Stimulated activated CD4-positive, alpha-beta T cell treated with anti-CD3 and anti-CD28 coated beads, Interleukin-12 subunit alpha, Interleukin-12 subunit beta, amount 100 ng/mL, for 24 hours (primary cell): ENCODE results near the gene RAP2C.
A peak's percentile ranks its signal among the peaks of the same experiment; 100 is the strongest.

ENCODE experiments used
- DNase-seq, 2 experiments: peaks; one replicate each; pipeline ENCODE4 v3.0.0-alpha.2; 2020; ENCODE audit warnings: low read depth in 2 of 2

Gene RAP2C

GRCh38 chrX:132219343-132219768 lies at the start of gene RAP2C:
TSS of gene RAP2C (minus strand) at chrX:132219447. CDS start at chrX:132217268, 2,179 bp downstream.
- peak; percentile 5 to 34 for DNase-seq

- DNase-seq, result no peak
Observed at GRCh38 chrX:132267392-132267791, 48.1 kb upstream of the RAP2C start.

GRCh38 chrX:132266583-132267355 lies 47.5 kb upstream of the RAP2C start:
- peak in 1 of 2 experiments; percentile 4 for DNase-seq

GRCh38 chrX:132263127-132263526 lies 43.9 kb upstream of the RAP2C start:
- DNase-seq, result no peak

- no peak for DNase-seq
Observed at GRCh38 chrX:132258509-132258908, 39.3 kb upstream of the RAP2C start.

GRCh38 chrX:132257116-132257515 lies 37.9 kb upstream of the RAP2C start:
- DNase-seq, result no peak

GRCh38 chrX:132236121-132236520 lies 16.9 kb upstream of the RAP2C start:
- no peak for DNase-seq

GRCh38 chrX:132235488-132235887 lies 16.2 kb upstream of the RAP2C start:
- DNase-seq, result no peak

GRCh38 chrX:132231587-132231986 lies 12.3 kb upstream of the RAP2C start:
- no peak for DNase-seq

GRCh38 chrX:132227383-132228112 lies 8.3 kb upstream of the RAP2C start:
- no peak for DNase-seq

GRCh38 chrX:132226169-132226568 lies 6.9 kb upstream of the RAP2C start:
- no peak for DNase-seq

- DNase-seq, result peak; percentile 57 to 59
Observed at GRCh38 chrX:132218100-132218812, 991 bp downstream of the RAP2C start.

GRCh38 chrX:132217203-132218073 lies 1.8 kb downstream of the RAP2C start:
- DNase-seq, result peak; percentile 49 to 59

- peak in 1 of 2 experiments; percentile 1 for DNase-seq
Observed at GRCh38 chrX:132216806-132217202, 2.4 kb downstream of the RAP2C start.

- no peak for DNase-seq
Observed at GRCh38 chrX:132216283-132216682, 3.0 kb downstream of the RAP2C start.

- no peak for DNase-seq
Observed at GRCh38 chrX:132214518-132214917, 4.7 kb downstream of the RAP2C start.

- DNase-seq, result no peak
Observed at GRCh38 chrX:132209527-132209926, 9.7 kb downstream of the RAP2C start.

GRCh38 chrX:132208422-132208821 lies 10.8 kb downstream of the RAP2C start:
- no peak for DNase-seq

GRCh38 chrX:132207996-132208395 lies 11.3 kb downstream of the RAP2C start:
- no peak for DNase-seq

GRCh38 chrX:132206259-132206658 lies 13.0 kb downstream of the RAP2C start:
- no peak for DNase-seq

- no peak for DNase-seq
Observed at GRCh38 chrX:132204629-132205028, 14.6 kb downstream of the RAP2C start.
